AG08395 (cell line): ENCODE results near the gene LILRB3.
"Not testable (repeated sequence)": the region's sequence is repeated elsewhere in the genome, so short reads cannot be mapped to it uniquely, and the experiment has no call there.

Source experiments
- DNase-seq: peaks from one replicate; pipeline ENCODE4 v3.0.0; 2012; ENCODE audit warnings: mixed read lengths, low spot score

Gene LILRB3

DNA sequence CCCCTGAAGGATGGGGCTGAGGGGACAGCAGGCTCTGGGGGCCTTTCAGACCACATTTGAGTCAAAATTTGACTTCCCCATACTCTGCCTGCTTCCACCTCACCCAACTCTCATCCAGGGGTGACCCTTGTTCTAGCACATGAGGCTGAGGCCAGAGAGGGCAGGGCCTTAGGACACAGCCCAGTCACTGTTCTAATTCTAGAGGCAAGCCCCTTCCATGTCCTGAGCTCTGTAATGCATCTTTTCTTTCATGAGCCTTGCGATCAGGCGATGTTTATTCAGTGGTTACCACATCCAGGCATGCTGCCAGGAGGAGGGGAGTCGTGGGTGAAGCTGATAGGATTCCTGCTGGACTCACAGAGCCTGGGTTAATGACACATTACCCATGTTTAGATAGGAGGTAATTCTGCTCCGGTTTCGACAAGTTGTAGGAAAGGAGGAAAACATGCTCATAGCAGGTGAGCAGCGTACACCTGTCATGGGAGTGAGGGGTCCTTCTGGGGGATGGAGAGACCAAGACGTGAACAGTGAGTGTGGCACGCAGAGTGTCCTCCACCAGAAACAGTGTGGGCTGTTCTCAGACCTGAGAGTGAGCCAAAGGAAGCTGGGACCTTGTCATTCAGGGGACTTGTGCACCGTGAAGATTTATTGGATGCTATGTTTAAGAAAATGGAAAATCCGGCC is 12.9 kb downstream of the LILRB3 start:
- peak; percentile 96 for DNase-seq

- DNase-seq, result no peak
Observed at GRCh38 chr19:54209058-54209810, 13.6 kb downstream of the LILRB3 start.

- no peak for DNase-seq
Observed at GRCh38 chr19:54208784-54209057, 14.1 kb downstream of the LILRB3 start.

GRCh38 chr19:54207983-54208783 is 14.6 kb downstream of the LILRB3 start:
- no peak for DNase-seq

GRCh38 chr19:54207676-54207982 is 15.2 kb downstream of the LILRB3 start:
- no peak for DNase-seq

DNA sequence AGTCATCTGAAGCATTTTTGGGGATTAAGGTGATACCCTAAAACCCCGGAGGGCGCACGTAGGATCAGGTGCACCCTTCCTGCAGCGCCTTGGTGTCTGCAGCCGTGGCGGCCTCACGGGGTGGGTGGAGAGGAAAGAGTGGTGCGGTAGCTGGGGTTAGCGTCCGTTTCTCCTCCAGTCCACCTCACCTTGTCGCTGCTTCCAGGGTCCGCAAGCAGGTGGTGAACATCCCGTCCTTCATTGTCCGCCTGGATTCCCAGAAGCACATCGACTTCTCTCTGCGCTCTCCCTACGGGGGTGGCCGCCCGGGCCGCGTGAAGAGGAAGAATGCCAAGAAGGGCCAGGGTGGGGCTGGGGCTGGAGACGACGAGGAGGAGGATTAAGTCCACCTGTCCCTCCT is 15.6 kb downstream of the LILRB3 start:
- not testable (repeated sequence) for DNase-seq

GRCh38 chr19:54206831-54207177 is 16.0 kb downstream of the LILRB3 start:
- DNase-seq, result no peak

- no peak for DNase-seq
Observed at GRCh38 chr19:54206030-54206830, 16.6 kb downstream of the LILRB3 start.

DNA sequence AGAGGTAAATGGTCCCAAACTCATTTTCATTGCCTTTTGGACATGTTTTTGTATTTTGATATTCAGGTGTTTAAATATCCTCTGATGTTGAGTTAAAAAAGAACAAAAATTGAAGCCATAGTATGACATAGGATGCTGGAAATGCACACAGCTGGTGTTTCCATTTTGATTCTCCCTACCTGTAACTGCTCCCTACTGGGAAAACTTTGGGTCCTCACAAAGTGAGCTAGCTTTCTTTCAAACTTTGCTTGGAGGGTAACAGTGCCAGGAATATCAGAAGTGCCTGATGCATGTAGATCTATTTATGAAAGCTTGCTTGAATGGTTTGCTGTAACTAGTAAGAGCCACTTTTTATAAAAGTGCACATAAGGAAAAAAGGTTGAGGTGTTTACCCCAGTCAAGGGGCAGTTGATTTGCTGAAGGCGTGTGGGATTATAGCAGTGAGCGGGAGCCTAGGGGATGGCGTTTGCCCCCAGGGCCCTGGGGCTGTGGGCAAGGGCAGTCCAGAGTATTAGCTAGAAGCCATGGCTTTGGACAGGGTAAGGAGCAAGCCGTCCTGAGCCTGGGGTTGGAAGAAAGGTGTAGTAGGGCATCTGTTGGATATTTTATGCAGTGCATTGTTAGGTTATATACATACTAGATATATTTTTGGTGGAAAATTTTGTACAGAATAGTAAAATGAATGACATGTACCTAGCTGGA is 17.9 kb downstream of the LILRB3 start:
- DNase-seq, result no peak

GRCh38 chr19:54203151-54203611 is 19.6 kb downstream of the LILRB3 start:
- no peak for DNase-seq

GRCh38 chr19:54201980-54202379 is 20.8 kb downstream of the LILRB3 start:
- DNase-seq, result no peak

DNA sequence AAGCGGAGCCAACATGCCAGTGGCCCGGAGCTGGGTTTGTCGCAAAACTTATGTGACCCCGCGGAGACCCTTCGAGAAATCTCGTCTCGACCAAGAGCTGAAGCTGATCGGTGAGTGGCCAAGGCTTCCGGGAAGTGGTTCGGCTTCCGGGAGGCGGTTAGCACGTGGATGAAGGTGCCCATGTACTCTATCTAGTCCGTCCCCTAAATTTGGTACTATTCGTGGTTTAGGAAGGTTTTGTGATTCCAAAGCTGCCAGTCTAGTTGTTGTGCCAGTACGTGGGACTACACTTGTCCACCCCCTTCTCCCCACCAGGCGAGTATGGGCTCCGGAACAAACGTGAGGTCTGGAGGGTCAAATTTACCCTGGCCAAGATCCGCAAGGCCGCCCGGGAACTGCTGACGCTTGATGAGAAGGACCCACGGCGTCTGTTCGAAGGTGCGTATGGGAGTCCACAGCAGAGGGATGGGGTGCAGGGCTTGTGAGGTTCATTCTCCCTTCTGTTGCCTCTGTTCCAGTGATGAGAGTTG is 21.6 kb downstream of the LILRB3 start:
- no peak for DNase-seq

- DNase-seq, result no peak
Observed at GRCh38 chr19:54199401-54199800, 23.4 kb downstream of the LILRB3 start.

GRCh38 chr19:54197121-54197520 is 25.7 kb downstream of the LILRB3 start:
- DNase-seq, result no peak

DNA sequence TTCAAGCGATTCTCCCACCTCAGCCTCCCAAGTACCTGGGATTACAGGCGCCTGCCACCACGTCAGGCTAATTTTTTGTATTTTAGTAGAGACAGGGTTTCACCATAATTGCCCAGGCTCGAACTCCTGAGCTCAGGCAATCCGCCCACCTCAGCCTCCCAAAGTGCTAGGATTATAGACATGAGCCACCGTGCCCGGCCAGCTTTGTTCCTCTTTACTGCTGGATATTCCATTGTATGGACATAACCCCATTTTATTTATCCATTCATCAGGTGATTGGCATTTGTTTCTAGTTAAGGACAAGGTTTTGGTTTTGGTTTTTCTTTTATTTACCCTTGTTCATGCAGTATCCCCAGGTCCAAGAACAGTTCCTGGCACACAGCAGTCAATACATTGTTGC is 26.3 kb downstream of the LILRB3 start:
- no peak for DNase-seq

DNA sequence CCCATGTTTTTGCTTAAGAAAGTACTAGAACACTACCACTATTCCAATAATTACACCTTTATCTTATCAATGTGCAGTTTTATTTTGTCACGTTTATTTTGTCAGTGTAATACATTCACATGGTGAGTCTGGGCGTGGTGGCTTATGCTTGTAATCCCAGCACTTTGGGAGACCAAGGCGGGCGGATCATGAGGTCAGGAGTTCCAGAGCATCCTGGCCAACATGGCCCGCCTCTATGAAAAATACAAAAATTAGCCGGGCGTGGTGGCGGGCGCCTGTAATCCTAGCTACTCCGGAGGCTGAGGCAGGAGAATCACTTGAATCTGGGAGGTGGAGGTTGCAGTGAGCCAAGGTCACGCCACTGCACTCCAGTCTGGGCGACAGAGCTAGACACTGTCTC is 28.3 kb downstream of the LILRB3 start:
- DNase-seq, result not testable (repeated sequence)

DNA sequence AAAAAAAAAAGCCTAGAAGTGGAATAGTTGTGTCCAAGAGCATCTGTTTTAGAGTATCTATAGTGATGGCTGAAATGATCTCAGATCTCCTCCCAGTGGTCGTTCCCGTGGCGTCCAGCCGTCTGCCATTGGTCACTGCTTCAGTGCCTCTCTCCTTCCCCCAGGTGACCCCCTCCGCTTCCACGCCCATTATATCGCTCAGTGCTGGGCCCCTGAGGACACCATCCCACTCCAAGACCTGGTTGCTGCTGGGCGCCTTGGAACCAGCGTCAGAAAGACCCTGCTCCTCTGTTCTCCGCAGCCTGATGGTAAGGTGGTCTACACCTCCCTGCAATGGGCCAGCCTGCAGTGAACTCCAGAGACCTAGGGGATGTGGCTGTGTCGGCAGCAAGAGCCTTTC is 29.8 kb downstream of the LILRB3 start:
- DNase-seq, result no peak

DNA sequence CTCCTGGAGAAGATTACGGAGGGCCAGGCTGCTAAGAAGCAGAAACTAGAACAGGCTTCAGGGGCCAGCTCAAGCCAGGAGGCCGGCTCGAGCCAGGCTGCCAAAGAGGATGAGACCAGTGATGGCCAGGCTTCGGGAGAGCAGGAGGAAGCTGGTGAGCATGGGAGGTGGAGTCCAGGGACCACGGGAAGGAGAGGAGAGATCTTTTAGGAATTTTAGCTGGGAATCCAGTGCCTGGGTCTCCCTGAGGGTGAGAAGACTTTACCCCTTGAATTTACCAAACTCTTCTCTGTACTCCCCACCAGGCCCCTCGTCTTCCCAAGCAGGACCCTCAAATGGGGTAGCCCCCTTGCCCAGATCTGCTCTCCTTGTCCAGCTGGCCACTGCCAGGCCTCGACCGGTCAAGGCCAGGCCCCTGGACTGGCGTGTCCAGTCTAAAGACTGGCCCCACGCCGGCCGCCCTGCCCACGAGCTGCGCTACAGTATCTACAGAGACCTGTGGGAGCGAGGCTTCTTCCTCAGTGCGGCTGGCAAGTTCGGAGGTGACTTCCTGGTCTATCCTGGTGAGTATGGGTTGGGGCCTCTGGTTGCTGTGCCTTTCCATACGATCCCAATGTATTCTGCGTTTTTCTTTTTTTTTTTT is 30.9 kb downstream of the LILRB3 start:
- DNase-seq, result no peak

- DNase-seq, result peak; percentile 76
Observed at GRCh38 chr19:54191011-54191810, 31.6 kb downstream of the LILRB3 start, which contains the start of gene TSEN34. Gene TSEN34, plus strand, starts transcription at chr19:54191308. Its CDS starts 57 bp downstream, at chr19:54191365.

DNA sequence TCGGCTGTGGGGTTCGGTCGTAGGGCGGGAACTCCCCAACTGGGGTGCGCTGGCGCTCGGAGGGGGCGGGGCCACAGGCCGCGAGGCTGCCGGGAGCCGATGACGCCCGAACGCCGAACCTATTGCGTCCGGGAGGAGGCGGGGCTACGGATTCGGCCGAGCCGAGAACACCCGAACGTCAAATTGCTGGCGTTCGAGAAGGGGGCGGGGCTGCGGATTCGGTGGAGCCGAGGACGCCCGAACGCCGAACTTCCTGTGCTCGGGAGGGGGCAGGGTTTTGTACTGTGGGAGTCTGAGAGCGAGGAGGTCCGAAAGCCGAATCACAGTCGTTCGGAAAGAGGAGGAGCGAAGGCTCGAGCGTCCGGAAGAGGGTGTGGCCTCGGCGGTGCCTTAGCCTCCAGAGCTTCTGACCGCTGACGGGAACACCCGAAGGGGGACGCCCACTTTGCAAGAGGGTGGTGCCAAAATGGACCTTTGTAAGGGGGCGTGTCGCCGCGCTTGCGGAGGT is 32.2 kb downstream of the LILRB3 start:
- DNase-seq, result peak; percentile 91
